GM12892 (cell line): ENCODE results near the gene PIGBOS1.

Source experiments
- DNase-seq: peaks from one replicate; pipeline ENCODE4 v3.0.0; 2011; ENCODE audit not compliant: insufficient read length
- FAIRE-seq: peaks from 2 replicates; lab custom pipeline; 2011; peaks lifted over from hg19 to GRCh38; lab: Jason Lieb, UNC
- POLR2A ChIP-seq: IDR thresholded peaks from 2 replicates; pipeline ENCODE4 v1.6.1; 2011; ENCODE audit warnings: low read depth, low read length, control low read depth
- POLR2AphosphoS5 ChIP-seq: IDR thresholded peaks from 2 replicates; pipeline ENCODE4 v1.6.1; 2011; ENCODE audit warnings: low read depth, low read length, control low read depth
- TAF1 ChIP-seq: IDR thresholded peaks from 2 replicates; pipeline ENCODE4 v1.6.1; 2011; ENCODE audit warnings: low read depth, mild to moderate bottlenecking, control low read depth, low read length, borderline replicate concordance

Gene PIGBOS1

GRCh38 chr15:55277715-55278114 is 41.2 kb downstream of the PIGBOS1 start:
- DNase-seq (no peak), FAIRE-seq (no peak)
- no peak for TF ChIP-seq TAF1
- no peak for TF ChIP-seq POLR2AphosphoS5
- no peak for TF ChIP-seq POLR2A

DNA sequence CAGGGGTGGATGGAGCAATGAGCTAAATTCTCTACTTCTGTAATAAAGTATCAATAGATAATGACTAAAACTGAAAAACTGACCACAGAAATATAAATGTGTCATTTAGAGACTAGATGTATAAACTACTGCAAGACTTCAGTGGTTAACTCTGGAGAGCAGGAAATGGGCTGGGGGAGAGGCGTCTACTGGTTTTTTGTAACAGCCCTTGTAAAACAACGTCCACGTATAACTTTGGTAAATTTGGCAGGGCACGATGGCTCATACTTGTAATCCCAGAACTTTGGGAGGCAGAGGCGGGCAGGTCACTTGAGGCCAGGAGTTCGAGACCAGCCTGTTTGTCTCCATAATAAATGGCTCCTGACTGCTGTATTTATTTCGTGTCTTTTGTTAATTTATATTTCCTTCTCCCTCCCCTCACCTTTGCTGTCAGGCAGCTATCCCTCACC is 41.8 kb downstream of the PIGBOS1 start:
- DNase-seq (no peak), FAIRE-seq (peak; percentile 79)
- TF ChIP-seq POLR2A = no peak; the same call in 1 of the 2 replicates
- TF ChIP-seq POLR2AphosphoS5 = peak; percentile 62; the same call in 1 of the 2 replicates
- TF ChIP-seq TAF1 = no peak

DNA sequence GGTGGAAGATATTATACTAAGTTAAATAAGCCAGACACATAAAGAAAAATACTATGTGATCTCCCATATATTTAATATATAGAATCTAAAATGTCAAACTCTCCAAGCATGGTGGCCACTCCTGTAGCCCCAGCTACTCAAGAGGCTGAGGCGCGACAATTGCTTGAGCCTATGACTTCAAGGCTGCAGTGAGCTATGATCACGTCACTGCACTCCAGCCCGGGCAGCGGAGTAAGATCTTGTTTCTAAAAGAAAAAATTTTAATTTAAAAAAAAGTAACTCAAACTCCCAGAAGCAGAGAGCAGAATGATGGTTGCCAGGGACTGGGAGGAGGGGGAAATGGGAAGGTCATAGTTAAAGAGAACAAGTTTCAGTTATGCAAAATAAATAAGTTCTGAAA is 42.6 kb downstream of the PIGBOS1 start:
- TF ChIP-seq POLR2AphosphoS5 (no peak), POLR2A (no peak), TAF1 (no peak)
- DNase-seq = no peak

GRCh38 chr15:55270291-55270690 is 48.6 kb downstream of the PIGBOS1 start:
- no peak for DNase-seq
- TF ChIP-seq TAF1 (no peak), POLR2A (no peak), POLR2AphosphoS5 (no peak)
- FAIRE-seq = no peak

More for the DNA sequence above, 42.6 kb downstream of the PIGBOS1 start:
- no peak for FAIRE-seq

- TF ChIP-seq POLR2AphosphoS5 (no peak), TAF1 (no peak), POLR2A (no peak)
- DNase-seq (no peak), FAIRE-seq (no peak)
These were observed 50.7 kb downstream of the PIGBOS1 start for GRCh38 chr15:55268176-55268695.

DNA sequence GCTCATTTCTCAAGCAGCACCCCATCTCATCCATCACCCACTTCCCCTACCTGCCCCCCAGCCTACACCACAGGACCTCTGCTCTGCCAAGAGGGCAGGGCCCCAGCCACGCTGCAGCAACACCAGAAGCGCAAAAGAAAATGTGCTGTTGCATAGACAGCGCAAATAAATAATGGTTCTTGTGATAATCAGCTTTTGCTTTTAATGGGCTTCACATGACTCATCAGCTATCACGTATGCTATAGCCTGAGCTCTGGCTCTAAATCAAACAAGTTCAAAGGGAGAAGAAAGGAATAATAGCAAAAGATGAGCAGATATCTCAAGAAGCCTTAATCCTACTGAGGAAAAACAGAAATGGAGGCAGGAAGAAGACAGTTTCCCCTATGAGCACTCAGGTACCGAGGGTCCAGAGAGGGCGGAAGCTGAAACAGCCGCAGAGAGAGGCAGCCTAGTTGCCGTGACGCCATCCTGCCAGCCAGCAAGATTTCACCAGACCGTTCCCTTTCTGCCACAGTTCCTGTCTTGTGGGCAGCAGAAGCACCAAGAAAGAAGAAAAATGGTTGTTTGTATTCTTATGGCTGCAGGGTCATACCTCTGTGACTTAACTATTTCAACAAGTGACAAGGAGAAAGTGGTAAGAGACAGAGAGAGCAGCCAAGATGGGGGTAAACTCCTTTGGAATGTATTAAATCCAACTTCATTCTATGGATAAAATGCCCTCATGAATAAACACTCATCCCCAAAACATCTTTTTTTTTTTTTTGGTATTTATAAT is 51.3 kb downstream of the PIGBOS1 start:
- TF ChIP-seq TAF1 = no peak
- TF ChIP-seq POLR2AphosphoS5 = no peak
- no peak for TF ChIP-seq POLR2A
- FAIRE-seq (peak; percentile 83), DNase-seq (no peak)
